Caco-2 (cell line): Measurements from ENCODE around the gene SKOR1. TPM values are rescaled to one million over a fixed set of nuclear protein-coding genes. Genes with fewer than 3 reads are reported as not detected.

Source experiments
- BruUV-seq: library from RNA; stranded (reverse); fragments of 400-500 nt; replicated peaks from 2 replicates; lab custom pipeline; 2021; lab: Mats Ljungman, UMichigan
- CTCF ChIA-PET: fragments of 300-600 bp; sonication (Branson Sonifier 250); formaldehyde crosslinking; loops from one replicate; lab custom pipeline; 2022; ENCODE audit warnings: antibody characterized with exemption; lab: Charles Lee
- POLR2A ChIA-PET: fragments of 300-600 bp; sonication (Branson Sonifier 250); formaldehyde crosslinking; loops from one replicate; lab custom pipeline; 2022; ENCODE audit warnings: antibody characterized with exemption; lab: Charles Lee
- DNase-seq, 2 experiments: peaks; one replicate each; pipeline versions ENCODE4 v3.0.0 to v3.0.0-alpha.2; 2020 to 2022
- H3K27me3 ChIP-seq: replicated peaks from 2 replicates; pipeline ENCODE4 v1.6.0; 2011; ENCODE audit warnings: low read length; ENCODE audit not compliant: control insufficient read depth, insufficient read depth
- H3K36me3 ChIP-seq: 2 replicates; pipeline ENCODE4 v1.5.1; 2011; ENCODE audit warnings: low read length; ENCODE audit not compliant: control insufficient read depth, insufficient read depth
- H3K4me1 ChIP-seq: fragments of 250-450 bp; sonication (Bioruptor Pico); 2 replicates; pipeline ENCODE4 v1.5.1; 2020; ENCODE audit warnings: mild to moderate bottlenecking
- H3K4me3 ChIP-seq: 2 replicates; pipeline ENCODE4 v1.5.1; 2011; ENCODE audit warnings: low read depth, mild to moderate bottlenecking, control low read depth, low read length
- H3K9me3 ChIP-seq: fragments of 250-450 bp; sonication (Bioruptor Pico); 2 replicates; pipeline ENCODE4 v1.5.1; 2020; ENCODE audit warnings: mild to moderate bottlenecking, moderate library complexity
- H3K27ac Mint-ChIP-seq: one replicate; pipeline ENCODE4 v1.8.0; 2022; ENCODE audit warnings: mixed read lengths; ENCODE audit not compliant: unreplicated experiment
- H3K27me3 Mint-ChIP-seq: one replicate; pipeline ENCODE4 v1.8.0; 2022; ENCODE audit warnings: mixed read lengths; ENCODE audit not compliant: insufficient read depth, unreplicated experiment
- H3K36me3 Mint-ChIP-seq: one replicate; pipeline ENCODE4 v1.8.0; 2022; ENCODE audit warnings: mild to moderate bottlenecking, mixed read lengths; ENCODE audit not compliant: insufficient read depth, unreplicated experiment
- H3K4me1 Mint-ChIP-seq: one replicate; pipeline ENCODE4 v1.8.0; 2022; ENCODE audit warnings: low read depth, mixed read lengths; ENCODE audit not compliant: unreplicated experiment
- H3K4me3 Mint-ChIP-seq: one replicate; pipeline ENCODE4 v1.8.0; 2022; ENCODE audit warnings: mild to moderate bottlenecking, moderate library complexity, mixed read lengths; ENCODE audit not compliant: unreplicated experiment
- H3K9me3 Mint-ChIP-seq: one replicate; pipeline ENCODE4 v1.8.0; 2022; ENCODE audit warnings: mixed read lengths; ENCODE audit not compliant: unreplicated experiment
- CTCF ChIP-seq, 2 experiments: fragments of 200-600 bp in 1 of 2; IDR thresholded peaks; 1 replicate in 1 of 2; 2 replicates in 1 of 2; pipeline versions ENCODE4 v1.5.1 to v1.8.0; 2011 to 2022; ENCODE audit warnings: antibody characterized with exemption in 1 of 2, control low read depth in 1 of 2, inconsistent platforms in 1 of 2, low read depth in 1 of 2, low read length in 1 of 2, mild to moderate bottlenecking in 1 of 2, moderate library complexity in 1 of 2; ENCODE audit not compliant: insufficient read depth in 1 of 2, severe bottlenecking in 1 of 2, unreplicated experiment in 1 of 2
- intact Hi-C: fragments of 100-400 bp; cut with micrococcal nuclease; formaldehyde crosslinking; loops from one replicate; pipeline ENCODE4 v1.10.0; 2022; ENCODE audit not compliant: unreplicated experiment
- total RNA-seq: library from RNA; stranded (reverse); gene quantifications from 2 replicates; pipeline ENCODE4 v1.2.3, GENCODE V29; 2022

SKOR1 gene
- total RNA-seq, 1 experiment from 2014 or later = not detected

GRCh38 chr15:67812241-67812644 is 13.1 kb upstream of the SKOR1 start:
- H3K27me3 Mint-ChIP-seq = peaks cover 8% of the 10 kb centered on the region
- CTCF ChIA-PET = no interaction called here

GRCh38 chr15:67813104-67813634 is 12.1 kb upstream of the SKOR1 start:
- Histone ChIP-seq H3K27me3 (no peaks in the 10 kb centered on the region), H3K4me1 (no peaks in the 10 kb centered on the region), H3K4me3 (no peak overlapping the region), H3K9me3 (no peaks in the 10 kb centered on the region; the same call in 1 of the 2 replicates), H3K36me3 (no peaks in the 10 kb centered on the region)
- Mint-ChIP-seq H3K4me1 (no peaks in the 10 kb centered on the region), H3K27me3 (peaks cover 8% of the 10 kb centered on the region), H3K9me3 (no peaks in the 10 kb centered on the region), H3K4me3 (no peak overlapping the region), H3K36me3 (no peaks in the 10 kb centered on the region), H3K27ac (no peak overlapping the region)
- no peak for DNase-seq
- no TSS peak for BruUV-seq
- no peak for TF ChIP-seq CTCF (IDR thresholded peaks at IDR 0.05; ENCODE audit: insufficient read depth in 1 of 2, low read depth in 1 of 2, low read length in 1 of 2, severe bottlenecking in 1 of 2, unreplicated experiment in 1 of 2)
- intact Hi-C loops = no loop called here
- POLR2A ChIA-PET = no interaction called here
- CTCF ChIA-PET = no interaction called here

More at GRCh38 chr15:67812241-67812644, 13.1 kb upstream of the SKOR1 start:
- no peak for TF ChIP-seq CTCF (IDR thresholded peaks at IDR 0.05; ENCODE audit: insufficient read depth in 1 of 2, low read depth in 1 of 2, low read length in 1 of 2, severe bottlenecking in 1 of 2, unreplicated experiment in 1 of 2)
- no peak overlapping the region for H3K4me3 ChIP-seq
- H3K36me3 Mint-ChIP-seq = no peaks in the 10 kb centered on the region
- no peak overlapping the region for H3K4me3 Mint-ChIP-seq
- no peaks in the 10 kb centered on the region for H3K27me3 ChIP-seq
- DNase-seq = peak in 1 of 2 experiments; percentile 25
- no TSS peak for BruUV-seq
- H3K4me1 Mint-ChIP-seq = no peaks in the 10 kb centered on the region
- no peak overlapping the region for H3K27ac Mint-ChIP-seq
- no peaks in the 10 kb centered on the region for H3K9me3 Mint-ChIP-seq
- no peaks in the 10 kb centered on the region for H3K36me3 ChIP-seq
- no peaks in the 10 kb centered on the region for H3K4me1 ChIP-seq
- POLR2A ChIA-PET = no interaction called here
- intact Hi-C loops = no loop called here
- H3K9me3 ChIP-seq = no peaks in the 10 kb centered on the region; the same call in 1 of the 2 replicates

GRCh38 chr15:67815036-67815592 is 10.2 kb upstream of the SKOR1 start:
- Mint-ChIP-seq H3K27ac (no peak overlapping the region), H3K27me3 (peaks cover 8% of the 10 kb centered on the region), H3K36me3 (no peaks in the 10 kb centered on the region), H3K9me3 (no peaks in the 10 kb centered on the region), H3K4me1 (no peaks in the 10 kb centered on the region), H3K4me3 (no peak overlapping the region)
- CTCF ChIA-PET = interaction anchor here (0.6 kb wide), 1 partner anchor 17 kb away, joined by 3 read pairs; no protein-coding TSS in a partner anchor
- no peak for TF ChIP-seq CTCF (IDR thresholded peaks at IDR 0.05; ENCODE audit: insufficient read depth in 1 of 2, low read depth in 1 of 2, low read length in 1 of 2, severe bottlenecking in 1 of 2, unreplicated experiment in 1 of 2)
- BruUV-seq = no TSS peak
- Histone ChIP-seq H3K27me3 (no peaks in the 10 kb centered on the region), H3K36me3 (no peaks in the 10 kb centered on the region), H3K9me3 (no peaks in the 10 kb centered on the region; the same call in 1 of the 2 replicates), H3K4me1 (no peaks in the 10 kb centered on the region), H3K4me3 (no peak overlapping the region)
- intact Hi-C loops = no loop called here
- peak in 1 of 2 experiments; percentile 7 for DNase-seq
- POLR2A ChIA-PET = no interaction called here
